ENCODE data around the gene CENPK.

CENPK gene

GRCh38 chr5:65588694-65589093 lies 25.7 kb upstream of the CENPK start:
- no peak overlapping the region for H3K4me2 ChIP-seq (ENCODE audit: low read depth, low read length, poor library complexity, severe bottlenecking)
- H3K9me3 ChIP-seq (ENCODE audit: insufficient read depth, low read length), result no peaks in the 10 kb centered on the region
- H4K20me1 ChIP-seq (ENCODE audit: low read depth, low read length), result no peaks in the 10 kb centered on the region; the same call in 1 of the 2 replicates
- no peak overlapping the region for H3K9ac ChIP-seq (ENCODE audit: low read length)
- peaks cover 66% of the 10 kb centered on the region for H3K36me3 ChIP-seq (ENCODE audit: low read length)
- H3F3A ChIP-seq (ENCODE audit: insufficient read depth), result peaks cover 4% of the 10 kb centered on the region; the same call in 1 of the 2 replicates
- no peak overlapping the region for H3K27ac ChIP-seq (ENCODE audit: low read depth, low read length)
- no peak for TF ChIP-seq EZH2phosphoT487 (conservative IDR thresholded peaks at IDR 0.05; ENCODE audit: low read length)
- TF ChIP-seq CTCF (IDR thresholded peaks at IDR 0.05; ENCODE audit: insufficient read depth, low read length, poor library complexity, severe bottlenecking), result no peak
- no peaks in the 10 kb centered on the region for H3K27me3 ChIP-seq (ENCODE audit: low read length)
- no peaks in the 10 kb centered on the region for H3K9me2 ChIP-seq (replicated peaks; ENCODE audit: insufficient read depth, low read length)
- no peaks in the 10 kb centered on the region for H3K79me2 ChIP-seq (ENCODE audit: insufficient read depth, low read length)
- H3K4me3 ChIP-seq (ENCODE audit: insufficient read depth, low read length, poor library complexity, severe bottlenecking), result no peak overlapping the region
- no peak overlapping the region for H2AFZ ChIP-seq (ENCODE audit: low read depth, low read length, severe bottlenecking)

DNA sequence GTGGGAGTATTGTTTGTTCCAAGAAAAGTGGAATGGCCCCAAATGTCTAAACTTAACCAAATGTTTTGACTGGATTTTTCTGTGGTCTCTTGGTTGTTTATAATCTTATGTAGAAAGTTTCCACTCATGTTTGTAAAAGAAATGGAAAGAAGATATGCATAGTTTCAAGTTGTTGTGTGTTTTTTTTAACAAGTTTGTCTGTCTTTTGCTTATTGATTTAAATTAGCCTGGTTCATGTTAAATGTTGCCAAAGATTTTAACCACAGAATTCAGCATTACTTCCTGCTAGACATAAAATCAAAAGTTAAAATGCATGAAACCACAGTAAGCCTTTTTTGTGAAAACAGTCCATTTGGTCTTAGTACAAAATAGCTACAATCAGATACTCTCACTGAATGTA lies 14.2 kb upstream of the CENPK start:
- peaks cover 14% of the 10 kb centered on the region; the same call in 1 of the 2 replicates for H3K36me3 ChIP-seq (ENCODE audit: low read length)

GRCh38 chr5:65570598-65571226 lies 7.7 kb upstream of the CENPK start:
- Histone ChIP-seq H2AFZ (ENCODE audit: low read depth, low read length, severe bottlenecking) (no peak overlapping the region), H3K9me3 (ENCODE audit: insufficient read depth, low read length) (no peaks in the 10 kb centered on the region), H4K20me1 (ENCODE audit: low read depth, low read length) (no peaks in the 10 kb centered on the region), H3K4me2 (ENCODE audit: low read depth, low read length, poor library complexity, severe bottlenecking) (no peak overlapping the region), H3K36me3 (ENCODE audit: low read length) (peaks cover 24% of the 10 kb centered on the region; the same call in 1 of the 2 replicates), H3K27me3 (ENCODE audit: low read length) (no peaks in the 10 kb centered on the region), H3K27ac (ENCODE audit: low read depth, low read length) (no peak overlapping the region), H3K4me3 (ENCODE audit: insufficient read depth, low read length, poor library complexity, severe bottlenecking) (no peak overlapping the region), H3F3A (ENCODE audit: insufficient read depth) (peaks cover 11% of the 10 kb centered on the region; the same call in 1 of the 2 replicates), H3K9ac (ENCODE audit: low read length) (no peak overlapping the region), H3K9me2 (replicated peaks; ENCODE audit: insufficient read depth, low read length) (no peaks in the 10 kb centered on the region), H3K79me2 (ENCODE audit: insufficient read depth, low read length) (peaks cover 13% of the 10 kb centered on the region)
- no peak for TF ChIP-seq CTCF (IDR thresholded peaks at IDR 0.05; ENCODE audit: insufficient read depth, low read length, poor library complexity, severe bottlenecking)
- TF ChIP-seq EZH2phosphoT487 (conservative IDR thresholded peaks at IDR 0.05; ENCODE audit: low read length), result no peak

More for the DNA sequence above, 14.2 kb upstream of the CENPK start:
- Histone ChIP-seq H3K27me3 (ENCODE audit: low read length) (no peaks in the 10 kb centered on the region), H3K9me2 (replicated peaks; ENCODE audit: insufficient read depth, low read length) (no peaks in the 10 kb centered on the region), H3K9ac (ENCODE audit: low read length) (no peak overlapping the region), H3K27ac (ENCODE audit: low read depth, low read length) (no peak overlapping the region), H3F3A (ENCODE audit: insufficient read depth) (no peaks in the 10 kb centered on the region), H3K4me3 (ENCODE audit: insufficient read depth, low read length, poor library complexity, severe bottlenecking) (no peak overlapping the region), H3K79me2 (ENCODE audit: insufficient read depth, low read length) (peaks cover 6% of the 10 kb centered on the region; the same call in 1 of the 2 replicates), H2AFZ (ENCODE audit: low read depth, low read length, severe bottlenecking) (no peak overlapping the region), H3K9me3 (ENCODE audit: insufficient read depth, low read length) (no peaks in the 10 kb centered on the region), H3K4me2 (ENCODE audit: low read depth, low read length, poor library complexity, severe bottlenecking) (no peak overlapping the region), H4K20me1 (ENCODE audit: low read depth, low read length) (no peaks in the 10 kb centered on the region)
- TF ChIP-seq CTCF (IDR thresholded peaks at IDR 0.05; ENCODE audit: insufficient read depth, low read length, poor library complexity, severe bottlenecking), result no peak
- TF ChIP-seq EZH2phosphoT487 (conservative IDR thresholded peaks at IDR 0.05; ENCODE audit: low read length), result no peak

Measured in SU-DHL-6 (cell line).